ENCODE measurements around the gene ZC3H12C.

DNA sequence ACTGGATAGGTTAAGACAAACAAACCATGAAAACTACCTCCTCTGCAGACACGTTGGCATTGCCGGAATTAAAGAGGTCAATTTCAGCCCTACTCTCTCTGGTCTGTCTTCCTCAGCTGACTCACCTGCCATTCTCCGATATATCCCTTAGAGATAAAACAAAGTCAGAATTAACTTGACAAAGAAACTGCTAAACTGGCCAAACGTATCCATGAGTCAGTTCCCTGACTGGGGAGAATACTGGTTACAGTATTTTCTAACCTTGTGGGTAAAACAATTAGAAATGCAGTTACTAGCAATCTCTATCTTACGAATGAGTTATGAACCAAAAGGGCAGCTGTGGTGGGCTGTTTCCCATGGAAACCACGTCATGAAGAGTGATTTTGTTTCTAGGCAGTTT is 107.0 kb downstream of the ZC3H12C start:
- TF ChIP-seq, protein P1, sequence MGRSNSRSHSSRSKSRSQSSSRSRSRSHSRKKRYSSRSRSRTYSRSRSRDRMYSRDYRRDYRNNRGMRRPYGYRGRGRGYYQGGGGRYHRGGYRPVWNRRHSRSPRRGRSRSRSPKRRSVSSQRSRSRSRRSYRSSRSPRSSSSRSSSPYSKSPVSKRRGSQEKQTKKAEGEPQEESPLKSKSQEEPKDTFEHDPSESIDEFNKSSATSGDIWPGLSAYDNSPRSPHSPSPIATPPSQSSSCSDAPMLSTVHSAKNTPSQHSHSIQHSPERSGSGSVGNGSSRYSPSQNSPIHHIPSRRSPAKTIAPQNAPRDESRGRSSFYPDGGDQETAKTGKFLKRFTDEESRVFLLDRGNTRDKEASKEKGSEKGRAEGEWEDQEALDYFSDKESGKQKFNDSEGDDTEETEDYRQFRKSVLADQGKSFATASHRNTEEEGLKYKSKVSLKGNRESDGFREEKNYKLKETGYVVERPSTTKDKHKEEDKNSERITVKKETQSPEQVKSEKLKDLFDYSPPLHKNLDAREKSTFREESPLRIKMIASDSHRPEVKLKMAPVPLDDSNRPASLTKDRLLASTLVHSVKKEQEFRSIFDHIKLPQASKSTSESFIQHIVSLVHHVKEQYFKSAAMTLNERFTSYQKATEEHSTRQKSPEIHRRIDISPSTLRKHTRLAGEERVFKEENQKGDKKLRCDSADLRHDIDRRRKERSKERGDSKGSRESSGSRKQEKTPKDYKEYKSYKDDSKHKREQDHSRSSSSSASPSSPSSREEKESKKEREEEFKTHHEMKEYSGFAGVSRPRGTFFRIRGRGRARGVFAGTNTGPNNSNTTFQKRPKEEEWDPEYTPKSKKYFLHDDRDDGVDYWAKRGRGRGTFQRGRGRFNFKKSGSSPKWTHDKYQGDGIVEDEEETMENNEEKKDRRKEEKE (IDR thresholded peaks at IDR 0.05) = no peak
- TF ChIP-seq RAD21 (IDR thresholded peaks at IDR 0.05; ENCODE audit: insufficient read depth, low read depth, low read length) = no peak
- TF ChIP-seq HDAC6 (IDR thresholded peaks at IDR 0.05; ENCODE audit: unreplicated experiment) = no peak
- no peak for TF ChIP-seq REST (IDR thresholded peaks at IDR 0.05; ENCODE audit: low read depth, low read length)
- TF ChIP-seq, protein P2, sequence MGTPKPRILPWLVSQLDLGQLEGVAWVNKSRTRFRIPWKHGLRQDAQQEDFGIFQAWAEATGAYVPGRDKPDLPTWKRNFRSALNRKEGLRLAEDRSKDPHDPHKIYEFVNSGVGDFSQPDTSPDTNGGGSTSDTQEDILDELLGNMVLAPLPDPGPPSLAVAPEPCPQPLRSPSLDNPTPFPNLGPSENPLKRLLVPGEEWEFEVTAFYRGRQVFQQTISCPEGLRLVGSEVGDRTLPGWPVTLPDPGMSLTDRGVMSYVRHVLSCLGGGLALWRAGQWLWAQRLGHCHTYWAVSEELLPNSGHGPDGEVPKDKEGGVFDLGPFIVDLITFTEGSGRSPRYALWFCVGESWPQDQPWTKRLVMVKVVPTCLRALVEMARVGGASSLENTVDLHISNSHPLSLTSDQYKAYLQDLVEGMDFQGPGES (IDR thresholded peaks at IDR 0.05) = no peak
